Aorta (tissue), 5 donors: ENCODE results near the gene HELT. TPM values are rescaled to one million over a fixed set of nuclear protein-coding genes. Genes with fewer than 3 reads are reported as not detected.

Experiments
- ATAC-seq: fragments of 200-7000 bp; cut with Tn5 transposase; one replicate; pipeline ENCODE4 v1.9.1; 2022; ENCODE audit warnings: moderate library complexity; ENCODE audit not compliant: low FRiP score
- DNase-seq, 2 donors: peaks; one replicate each; pipeline ENCODE4 v3.0.0-alpha.2; 2020
- H3K27ac ChIP-seq, 2 donors: one replicate each; pipeline ENCODE4 v1.5.1; 2013; ENCODE audit warnings: low read length in 2 of 2, mild to moderate bottlenecking in 2 of 2, moderate library complexity in 2 of 2, control low read depth in 1 of 2, inconsistent platforms in 1 of 2, low read depth in 1 of 2
- H3K27me3 ChIP-seq, 2 donors: one replicate each; pipeline ENCODE4 v1.6.1; 2013; ENCODE audit warnings: control low read depth in 1 of 2, low read length in 1 of 2, mild to moderate bottlenecking in 1 of 2, moderate library complexity in 1 of 2; ENCODE audit not compliant: insufficient read depth in 2 of 2, control insufficient read depth in 1 of 2
- H3K36me3 ChIP-seq, 2 donors: one replicate each; pipeline ENCODE4 v1.6.1; 2013; ENCODE audit warnings: control low read depth in 1 of 2, low read length in 1 of 2, mild to moderate bottlenecking in 1 of 2; ENCODE audit not compliant: insufficient read depth in 2 of 2, control insufficient read depth in 1 of 2
- H3K4me1 ChIP-seq, 2 donors: one replicate each; pipeline ENCODE4 v1.6.1; 2013; ENCODE audit warnings: low read length in 2 of 2, control low read depth in 1 of 2, mild to moderate bottlenecking in 1 of 2, moderate library complexity in 1 of 2; ENCODE audit not compliant: insufficient read depth in 2 of 2, control insufficient read depth in 1 of 2
- H3K4me3 ChIP-seq, 2 donors: one replicate each; pipeline ENCODE4 v1.5.1; 2013; ENCODE audit warnings: low read length in 2 of 2, control low read depth in 1 of 2, mild to moderate bottlenecking in 1 of 2
- H3K9me3 ChIP-seq: one replicate; pipeline ENCODE4 v1.6.1; 2013; ENCODE audit warnings: mild to moderate bottlenecking, low read length; ENCODE audit not compliant: control insufficient read depth
- WGBS, 2 donors: extraction: QIAGEN DNeasy Blood & Tissue Kit; methylation state at CpG; one replicate each; pipeline ENCODE4 v1.1.7; 2013; 5-methylcytosine and 5-hydroxymethylcytosine counted together
- intact Hi-C, 2 donors: fragments of 100-400 bp; cut with DNase I; formaldehyde crosslinking; loops; one replicate each; pipeline versions ENCODE4 v1.14.2 to v1.15.0; 2022
- polyA plus RNA-seq, 2 donors: library from polyadenylated mRNA; stranded (reverse); fragments of 200-250 nt; gene quantifications; one replicate each; pipeline ENCODE4 v1.2.3, GENCODE V29; 2013
- total RNA-seq, 2 donors: library from RNA; stranded (reverse); fragmentation: NEBNext Ultra II Directional; extraction: Animal tissue kit (Norgen Biotek cat#: 25700); gene quantifications; one replicate each; pipeline ENCODE4 v1.2.1, GENCODE V29; 2021
- donor health status: healthy with polysubstance abuse.
- donor health status: Bipolar disorder and iron deficiency.
- donor health status: DM: no; HTN: no; CAD: no.
- donor health status: DM: no; HTN: no; CAD: no.
- donor health status: DM: yes; HTN: yes; CAD: no.

The HELT gene
- total and polyA plus RNA-seq, 4 donors = not detected

- Histone ChIP-seq H3K36me3 (no peaks in the 10 kb centered on the region), H3K9me3 (no peaks in the 10 kb centered on the region), H3K4me1 (no peaks in the 10 kb centered on the region), H3K4me3 (no peak overlapping the region), H3K27me3 (no peaks in the 10 kb centered on the region), H3K27ac (no peak overlapping the region)
- intact Hi-C loops = no loop called here
- WGBS, 2 donors = 61% methylated on average over 5 of the region's 5 CpGs
- DNase-seq = no peak
- no peak for ATAC-seq
These were observed 3.2 kb upstream of the HELT start for GRCh38 chr4:185015108-185015507.

- no peak overlapping the region for H3K27ac ChIP-seq
- intact Hi-C loops = no loop called here
- H3K4me1 ChIP-seq = no peaks in the 10 kb centered on the region
- DNase-seq (no peak), ATAC-seq (no peak)
- no peaks in the 10 kb centered on the region for H3K27me3 ChIP-seq
- 5 to 8% methylated on average over 47 of the region's 47 CpGs for WGBS, 2 donors
- no peak overlapping the region for H3K4me3 ChIP-seq
- no peaks in the 10 kb centered on the region for H3K9me3 ChIP-seq
- no peaks in the 10 kb centered on the region for H3K36me3 ChIP-seq
These were observed 2.0 kb upstream of the HELT start for GRCh38 chr4:185016101-185016940.

- WGBS, 2 donors = 2 to 3% methylated on average over 29 to 34 of the region's 34 CpGs
- no peak overlapping the region for H3K27ac ChIP-seq
- no peaks in the 10 kb centered on the region for H3K36me3 ChIP-seq
- H3K4me3 ChIP-seq = no peak overlapping the region
- ATAC-seq (no peak), DNase-seq (no peak)
- no peaks in the 10 kb centered on the region for H3K9me3 ChIP-seq
- no peaks in the 10 kb centered on the region for H3K4me1 ChIP-seq
- intact Hi-C loops = no loop called here
- no peaks in the 10 kb centered on the region for H3K27me3 ChIP-seq
These were observed 1.1 kb upstream of the HELT start for GRCh38 chr4:185016946-185017758.

DNA sequence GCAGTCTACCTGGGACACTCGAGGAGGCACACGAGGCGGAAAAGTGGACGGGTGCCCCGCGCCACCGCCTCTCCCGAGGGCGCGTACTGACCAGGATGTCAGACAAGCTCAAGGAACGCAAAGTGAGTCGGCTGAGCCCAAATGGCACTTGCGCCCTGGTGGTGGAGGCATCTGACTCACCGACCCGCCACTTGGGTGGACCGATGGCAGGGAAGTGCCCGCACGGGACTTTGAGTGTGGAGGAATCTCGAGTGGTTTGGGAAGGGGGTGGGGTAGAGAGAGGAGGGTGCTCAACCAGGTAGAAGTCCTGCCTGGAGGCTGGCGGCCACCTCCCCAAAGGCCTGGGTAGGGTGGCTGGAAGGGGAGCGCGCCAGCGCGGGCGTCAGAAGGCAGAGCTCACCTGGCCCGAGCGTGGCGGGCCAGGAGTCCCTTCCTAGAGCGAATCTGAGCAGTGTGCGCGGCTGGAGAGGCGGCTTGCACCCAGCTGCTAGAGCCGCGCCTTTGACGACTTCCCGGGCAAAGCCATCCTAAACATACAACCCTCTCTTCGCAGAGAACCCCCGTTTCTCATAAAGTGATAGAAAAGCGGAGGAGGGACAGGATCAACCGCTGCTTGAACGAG, 655 bp downstream of the HELT start:
- intact Hi-C loops = no loop called here
- ATAC-seq (no peak), DNase-seq (no peak)
- Histone ChIP-seq H3K4me3 (no peak overlapping the region), H3K27ac (no peak overlapping the region), H3K9me3 (no peaks in the 10 kb centered on the region), H3K4me1 (no peaks in the 10 kb centered on the region), H3K36me3 (no peaks in the 10 kb centered on the region), H3K27me3 (no peaks in the 10 kb centered on the region)
- 1 to 2% methylated on average over 41 of the region's 41 CpGs for WGBS, 2 donors

DNA sequence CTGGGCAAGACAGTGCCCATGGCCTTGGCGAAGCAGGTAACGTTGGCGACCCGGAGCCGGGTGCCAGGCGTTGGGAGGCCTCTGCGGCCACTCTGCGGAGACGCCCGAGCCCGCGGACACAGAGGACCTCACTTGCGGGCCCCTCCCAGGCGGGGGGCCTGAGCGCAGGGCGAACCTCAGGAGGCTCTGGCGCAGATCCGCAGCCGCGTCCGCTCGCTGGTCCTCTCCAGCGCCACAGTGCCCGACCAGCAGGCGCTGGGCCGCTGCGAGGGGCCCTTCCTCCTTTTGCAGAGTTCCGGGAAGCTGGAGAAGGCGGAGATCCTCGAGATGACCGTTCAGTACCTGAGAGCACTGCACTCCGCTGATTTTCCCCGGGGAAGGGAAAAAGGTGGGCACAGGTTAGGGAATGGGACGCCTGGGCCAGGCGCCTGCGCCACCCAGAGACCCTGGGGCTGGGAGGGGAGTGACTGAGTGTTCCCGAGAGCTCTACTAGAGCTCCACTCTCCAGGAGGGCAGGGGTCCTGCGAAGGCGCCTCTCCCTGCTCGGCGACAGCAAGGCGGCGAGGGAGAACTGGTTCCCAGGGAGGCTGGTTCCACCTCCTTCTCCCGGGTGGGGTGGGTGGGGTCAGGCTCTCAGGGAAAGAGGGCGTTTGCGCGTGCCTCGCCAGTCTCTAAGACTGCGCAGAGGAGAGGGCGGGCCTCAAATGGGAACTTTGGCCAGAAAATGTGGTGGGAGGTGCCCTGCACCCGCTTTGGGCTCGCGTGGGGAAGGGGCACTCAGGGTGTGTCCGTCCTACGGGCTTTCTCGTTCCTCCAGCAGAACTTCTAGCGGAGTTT, 1.4 kb downstream of the HELT start:
- Histone ChIP-seq H3K4me1 (no peaks in the 10 kb centered on the region), H3K27me3 (no peaks in the 10 kb centered on the region), H3K27ac (no peak overlapping the region), H3K4me3 (no peak overlapping the region), H3K36me3 (no peaks in the 10 kb centered on the region), H3K9me3 (no peaks in the 10 kb centered on the region)
- ATAC-seq (no peak), DNase-seq (no peak)
- WGBS, 2 donors = 0 to 1% methylated on average over 51 to 57 of the region's 57 CpGs
- intact Hi-C loops = no loop called here

- no peak overlapping the region for H3K4me3 ChIP-seq
- no peaks in the 10 kb centered on the region for H3K4me1 ChIP-seq
- H3K27me3 ChIP-seq = no peaks in the 10 kb centered on the region
- 1% methylated on average over 48 of the region's 48 CpGs for WGBS, 2 donors
- no peak overlapping the region for H3K27ac ChIP-seq
- intact Hi-C loops = no loop called here
- no peaks in the 10 kb centered on the region for H3K9me3 ChIP-seq
- H3K36me3 ChIP-seq = no peaks in the 10 kb centered on the region
- DNase-seq (no peak), ATAC-seq (no peak)
These were observed 2.1 kb downstream of the HELT start for GRCh38 chr4:185020293-185020808.

GRCh38 chr4:185020863-185021761, 2.8 kb downstream of the HELT start:
- ATAC-seq (no peak), DNase-seq (no peak)
- Histone ChIP-seq H3K4me3 (no peak overlapping the region), H3K4me1 (no peaks in the 10 kb centered on the region), H3K27ac (no peak overlapping the region), H3K27me3 (no peaks in the 10 kb centered on the region), H3K9me3 (no peaks in the 10 kb centered on the region), H3K36me3 (no peaks in the 10 kb centered on the region)
- WGBS, 2 donors = 1 to 2% methylated on average over 55 of the region's 55 CpGs
- intact Hi-C loops = no loop called here
